Measurements from ENCODE around the gene CCDC83.
A peak's percentile ranks its signal among the peaks of the same experiment; 100 is the strongest.
"Not testable (repeated sequence)": the region's sequence is repeated elsewhere in the genome, so short reads cannot be mapped to it uniquely, and the experiment has no call there.

Gene CCDC83

GRCh38 chr11:85840932-85841331 lies 14.3 kb upstream of the CCDC83 start:
- not testable (repeated sequence) for DNase-seq

- no peak for DNase-seq
These were observed 11.3 kb upstream of the CCDC83 start for GRCh38 chr11:85843929-85844328.

- no peak for DNase-seq
These were observed 10.6 kb upstream of the CCDC83 start for GRCh38 chr11:85844439-85845123.

- no peak for DNase-seq
These were observed 10.0 kb upstream of the CCDC83 start for GRCh38 chr11:85845124-85845631.

GRCh38 chr11:85847436-85847835 lies 7.7 kb upstream of the CCDC83 start:
- DNase-seq: no peak

- DNase-seq: no peak
These were observed 7.2 kb upstream of the CCDC83 start for GRCh38 chr11:85848006-85848405.

- no peak for DNase-seq
These were observed 6.6 kb upstream of the CCDC83 start for GRCh38 chr11:85848556-85848955.

GRCh38 chr11:85852754-85853153 lies 2.4 kb upstream of the CCDC83 start:
- DNase-seq: not testable (repeated sequence)

- DNase-seq: not testable (repeated sequence)
These were observed 1.6 kb upstream of the CCDC83 start for GRCh38 chr11:85853541-85853940.

GRCh38 chr11:85854212-85854556 lies 999 bp upstream of the CCDC83 start:
- DNase-seq: no peak

- DNase-seq: peak; percentile 88
These were observed 434 bp upstream of the CCDC83 start for GRCh38 chr11:85854557-85855340.

- no peak for DNase-seq
These were observed 1.9 kb downstream of the CCDC83 start for GRCh38 chr11:85857098-85857497.

GRCh38 chr11:85859541-85859940 lies 4.4 kb downstream of the CCDC83 start:
- not testable (repeated sequence) for DNase-seq

- DNase-seq: no peak
These were observed 8.7 kb downstream of the CCDC83 start for GRCh38 chr11:85863855-85864254.

GRCh38 chr11:85866137-85866827 lies 11.1 kb downstream of the CCDC83 start:
- DNase-seq: no peak

- no peak for DNase-seq
These were observed 12.6 kb downstream of the CCDC83 start for GRCh38 chr11:85867751-85868150.

- DNase-seq: no peak
These were observed 14.6 kb downstream of the CCDC83 start for GRCh38 chr11:85869781-85870180.

- DNase-seq: no peak
These were observed 19.1 kb downstream of the CCDC83 start for GRCh38 chr11:85874265-85874664.

GRCh38 chr11:85875505-85875904 lies 20.3 kb downstream of the CCDC83 start:
- no peak for DNase-seq

- DNase-seq: no peak
These were observed 29.4 kb downstream of the CCDC83 start for GRCh38 chr11:85884581-85885021.

GRCh38 chr11:85886089-85887056 lies 31.2 kb downstream of the CCDC83 start:
- no peak for DNase-seq

GRCh38 chr11:85889108-85889507 lies 33.9 kb downstream of the CCDC83 start:
- DNase-seq: no peak

Measured in activated naive CD4-positive, alpha-beta T cell treated with anti-CD3 and anti-CD28 coated beads, Interleukin-2, amount 50 U/mL, for 16 hours (primary cell).